IMR-90 (cell line): ENCODE results near the gene CD36. TPM values are rescaled to one million over a fixed set of nuclear protein-coding genes. Genes with fewer than 3 reads are reported as not detected.

Experiments
- ATAC-seq: fragments of 200-7000 bp; cut with Tn5 transposase; 2 replicates; pipeline ENCODE4 v1.9.1; 2020; ENCODE audit warnings: low read depth, mild to moderate bottlenecking, moderate library complexity
- BruUV-seq: library from RNA; stranded (reverse); fragments of 400-500 nt; replicated peaks from 2 replicates; lab custom pipeline; 2021; lab: Mats Ljungman, UMichigan
- CTCF ChIA-PET: fragments of 300-600 bp; formaldehyde crosslinking; extraction: SDS; loops from one replicate; lab custom pipeline; 2021; ENCODE audit warnings: antibody characterized with exemption; lab: Yijun Ruan, JAX
- POLR2A ChIA-PET: fragments of 300-600 bp; sonication (Branson Sonifier 250); formaldehyde crosslinking; loops from one replicate; lab custom pipeline; 2022; ENCODE audit warnings: antibody characterized with exemption; ENCODE audit not compliant: unreplicated experiment; lab: Charles Lee
- DNase-seq: peaks from one replicate; pipeline ENCODE4 v3.0.0; 2013
- H2AFZ ChIP-seq: replicated peaks from 2 replicates; pipeline ENCODE3; 2013; ENCODE audit warnings: low read length, mild to moderate bottlenecking; ENCODE audit not compliant: poor library complexity
- H2AK5ac ChIP-seq: 2 replicates; pipeline ENCODE4 v1.6.1; 2013; ENCODE audit warnings: low read depth, low read length, inconsistent platforms
- H2AK9ac ChIP-seq: replicated peaks from 2 replicates; pipeline ENCODE3; 2013; ENCODE audit warnings: mild to moderate bottlenecking, low read depth, low read length, moderate library complexity; ENCODE audit not compliant: poor library complexity
- H2BK120ac ChIP-seq: 2 replicates; pipeline ENCODE4 v1.6.1; 2013; ENCODE audit warnings: low read depth, low read length, inconsistent platforms
- H2BK15ac ChIP-seq: 3 replicates; pipeline ENCODE4 v1.6.1; 2013; ENCODE audit warnings: low read depth, low read length, inconsistent platforms
- H2BK20ac ChIP-seq: 2 replicates; pipeline ENCODE4 v1.6.1; 2013; ENCODE audit warnings: low read depth, mild to moderate bottlenecking, inconsistent platforms, low read length, moderate library complexity
- H2BK5ac ChIP-seq: 2 replicates; pipeline ENCODE4 v1.6.1; 2013; ENCODE audit warnings: mild to moderate bottlenecking, low read depth, low read length, inconsistent platforms; ENCODE audit not compliant: poor library complexity, severe bottlenecking
- H3K14ac ChIP-seq: replicated peaks from 2 replicates; pipeline ENCODE4 v1.6.1; 2013; ENCODE audit warnings: low read depth, low read length, inconsistent platforms
- H3K18ac ChIP-seq: 2 replicates; pipeline ENCODE4 v1.6.1; 2013; ENCODE audit warnings: low read depth, low read length, control low read depth
- H3K23ac ChIP-seq: 2 replicates; pipeline ENCODE4 v1.6.1; 2013; ENCODE audit warnings: low read depth, low read length, inconsistent platforms
- H3K27ac ChIP-seq: 2 replicates; pipeline ENCODE4 v1.5.1; 2013; ENCODE audit warnings: mild to moderate bottlenecking, control low read depth, low read length; ENCODE audit not compliant: insufficient read depth
- H3K27me3 ChIP-seq: 2 replicates; pipeline ENCODE4 v1.6.1; 2013; ENCODE audit warnings: low read length; ENCODE audit not compliant: control insufficient read depth, insufficient read depth
- H3K36me3 ChIP-seq: 2 replicates; pipeline ENCODE4 v1.6.1; 2013; ENCODE audit warnings: low read length, mixed read lengths; ENCODE audit not compliant: control insufficient read depth, insufficient read depth
- H3K4ac ChIP-seq: 2 replicates; pipeline ENCODE4 v1.6.1; 2013; ENCODE audit warnings: low read depth, low read length, inconsistent platforms
- H3K4me1 ChIP-seq: 2 replicates; pipeline ENCODE4 v1.6.1; 2013; ENCODE audit warnings: low read length, mixed read lengths; ENCODE audit not compliant: control insufficient read depth, insufficient read depth
- H3K4me2 ChIP-seq: 2 replicates; pipeline ENCODE4 v1.6.1; 2013; ENCODE audit warnings: low read depth, mild to moderate bottlenecking, control low read depth, low read length, moderate library complexity
- H3K4me3 ChIP-seq: 2 replicates; pipeline ENCODE4 v1.5.1; 2013; ENCODE audit warnings: low read depth, mild to moderate bottlenecking, control low read depth, low read length, moderate library complexity; ENCODE audit not compliant: insufficient read depth
- H3K56ac ChIP-seq: 2 replicates; pipeline ENCODE4 v1.6.1; 2013; ENCODE audit warnings: low read length, inconsistent platforms; ENCODE audit not compliant: insufficient read depth; ENCODE audit errors: extremely low read depth
- H3K79me1 ChIP-seq, 2 experiments: 2 replicates each; pipeline ENCODE4 v1.6.1; 2013; ENCODE audit warnings: low read length in 2 of 2, inconsistent platforms in 1 of 2, low read depth in 1 of 2
- H3K9ac ChIP-seq: 2 replicates; pipeline ENCODE4 v1.6.1; 2013; ENCODE audit warnings: low read depth, low read length, control low read depth
- H3K9me1 ChIP-seq: 2 replicates; pipeline ENCODE4 v1.6.1; 2013; ENCODE audit warnings: low read length, inconsistent platforms; ENCODE audit not compliant: insufficient read depth
- H3K9me3 ChIP-seq: 2 replicates; pipeline ENCODE4 v1.6.1; 2013; ENCODE audit warnings: low read length; ENCODE audit not compliant: control insufficient read depth, insufficient read depth
- H4K20me1 ChIP-seq: 2 replicates; pipeline ENCODE4 v1.6.1; 2013; ENCODE audit warnings: low read length, inconsistent platforms; ENCODE audit not compliant: insufficient read depth
- H4K5ac ChIP-seq: 2 replicates; pipeline ENCODE4 v1.6.1; 2013; ENCODE audit warnings: mild to moderate bottlenecking, low read depth, low read length, control low read depth
- H4K8ac ChIP-seq, 2 experiments: 2 replicates each; pipeline ENCODE4 v1.6.1; 2013; ENCODE audit warnings: low read depth in 2 of 2, low read length in 2 of 2, control low read depth in 1 of 2, inconsistent platforms in 1 of 2
- H4K91ac ChIP-seq: 2 replicates; pipeline ENCODE4 v1.6.1; 2013; ENCODE audit warnings: low read depth, low read length, inconsistent platforms; ENCODE audit not compliant: insufficient read depth
- CEBPB ChIP-seq: IDR thresholded peaks from 2 replicates; pipeline ENCODE4 v1.6.1; 2012; ENCODE audit warnings: low read depth, low read length, improper control_type of control experiment
- CHD1 ChIP-seq: IDR thresholded peaks from 2 replicates; pipeline ENCODE4 v1.6.1; 2012; ENCODE audit warnings: low read depth, low read length, improper control_type of control experiment
- FOS ChIP-seq: fragments of 150-350 bp; IDR thresholded peaks from 2 replicates; pipeline ENCODE4 v1.6.1; 2016; ENCODE audit warnings: low read depth, low read length
- MAFK ChIP-seq: IDR thresholded peaks from 2 replicates; pipeline ENCODE4 v1.6.1; 2012; ENCODE audit warnings: low read depth, low read length, improper control_type of control experiment
- MAZ ChIP-seq: IDR thresholded peaks from 2 replicates; pipeline ENCODE4 v1.6.1; 2012; ENCODE audit warnings: low read depth, mild to moderate bottlenecking, low read length, improper control_type of control experiment, moderate library complexity, borderline replicate concordance
- MXI1 ChIP-seq: IDR thresholded peaks from 2 replicates; pipeline ENCODE4 v1.6.1; 2012; ENCODE audit warnings: low read depth, mild to moderate bottlenecking, low read length, moderate library complexity, borderline replicate concordance
- NFE2L2 ChIP-seq: fragments of 150-350 bp; IDR thresholded peaks from 2 replicates; pipeline ENCODE4 v1.6.1; 2016; ENCODE audit warnings: low read depth, mild to moderate bottlenecking, low read length
- POLR2A ChIP-seq: IDR thresholded peaks from 2 replicates; pipeline ENCODE4 v1.6.1; 2012; ENCODE audit warnings: mild to moderate bottlenecking, low read depth, low read length
- SMC3 ChIP-seq: fragments of 150-350 bp; IDR thresholded peaks from 2 replicates; pipeline ENCODE4 v1.6.1; 2016; ENCODE audit warnings: low read depth, mild to moderate bottlenecking, antibody characterized with exemption, low read length, moderate library complexity
- dilution Hi-C: fragments of 300-500 bp; cut with HindIII; formaldehyde crosslinking; loops from one replicate; pipeline ENCODE4 v1.14.3; 2018; ENCODE audit warnings: low sequenced_read_pairs; ENCODE audit not compliant: unreplicated experiment
- in situ Hi-C: fragments of 300-500 bp; cut with MboI; formaldehyde crosslinking; loops from 3 replicates; pipeline ENCODE4 v1.14.3; 2019; ENCODE audit warnings: low sequenced_read_pairs, inconsistent platforms, mixed read lengths
- intact Hi-C: fragments of 100-400 bp; cut with micrococcal nuclease; formaldehyde crosslinking; loops from 2 replicates; pipeline ENCODE4 v1.10.0; 2022
- polyA plus RNA-seq, 3 experiments: library from polyadenylated mRNA; depleted of rRNA; stranded (reverse); fragments of >200 nt; gene quantifications; 2 replicates each; pipeline ENCODE4 v1.2.3, GENCODE V29; 2012; ENCODE audit warnings: low replicate concordance in 1 of 3
- total RNA-seq: library from RNA; depleted of rRNA; stranded (reverse); fragments of >200 nt; gene quantifications from 2 replicates; pipeline ENCODE4 v1.2.3, GENCODE V29; 2012
- TF ChIP-seq, protein P1 (sequence below): fragments of 150-350 bp; IDR thresholded peaks from 2 replicates; pipeline ENCODE4 v1.6.1; 2017; ENCODE audit warnings: mild to moderate bottlenecking, antibody characterized with exemption, low read length, low read depth
- TF ChIP-seq, protein P2 (sequence below): conservative IDR thresholded peaks from 2 replicates; pipeline ENCODE4 v1.5.1; 2012; ENCODE audit warnings: mild to moderate bottlenecking, low read depth, low read length, improper control_type of control experiment

CD36 gene
- total and polyA plus RNA-seq, 2 of the 4 experiments (the other 2 are of a cell fraction), result 0.19 to 0.54 TPM

GRCh38 chr7:80597875-80598274 lies 40.6 kb upstream of the CD36 start:
- Histone ChIP-seq H2BK120ac (no peak overlapping the region), H3K56ac (no peak overlapping the region), H2AFZ (no peak overlapping the region), H3K4ac (no peak overlapping the region), H2BK15ac (no peak overlapping the region), H4K20me1 (no peaks in the 10 kb centered on the region), H3K23ac (no peak overlapping the region), H2BK20ac (no peak overlapping the region), H4K91ac (no peak overlapping the region), H4K8ac (no peak overlapping the region), H3K18ac (no peak overlapping the region), H4K5ac (no peak overlapping the region), H3K27ac (no peak overlapping the region), H2AK9ac (no peak overlapping the region), H3K79me1 (no peaks in the 10 kb centered on the region), H3K9me3 (no peaks in the 10 kb centered on the region), H3K36me3 (no peaks in the 10 kb centered on the region), H2AK5ac (no peak overlapping the region), H3K4me1 (peaks cover 6% of the 10 kb centered on the region), H2BK5ac (no peak overlapping the region), H3K4me2 (no peak overlapping the region), H3K14ac (no peak overlapping the region), H3K9ac (no peak overlapping the region), H3K9me1 (no peaks in the 10 kb centered on the region), H3K27me3 (no peaks in the 10 kb centered on the region), H3K4me3 (no peak overlapping the region)
- intact Hi-C loops, result no loop called here
- in situ Hi-C loops, result no loop called here
- BruUV-seq, result no TSS peak
- TF ChIP-seq FOS, result no peak
- no peak for TF ChIP-seq MXI1
- TF ChIP-seq, protein P1, sequence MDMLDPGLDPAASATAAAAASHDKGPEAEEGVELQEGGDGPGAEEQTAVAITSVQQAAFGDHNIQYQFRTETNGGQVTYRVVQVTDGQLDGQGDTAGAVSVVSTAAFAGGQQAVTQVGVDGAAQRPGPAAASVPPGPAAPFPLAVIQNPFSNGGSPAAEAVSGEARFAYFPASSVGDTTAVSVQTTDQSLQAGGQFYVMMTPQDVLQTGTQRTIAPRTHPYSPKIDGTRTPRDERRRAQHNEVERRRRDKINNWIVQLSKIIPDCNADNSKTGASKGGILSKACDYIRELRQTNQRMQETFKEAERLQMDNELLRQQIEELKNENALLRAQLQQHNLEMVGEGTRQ, result no peak
- TF ChIP-seq CEBPB, result no peak
- no peak for TF ChIP-seq NFE2L2
- no peak for TF ChIP-seq POLR2A
- TF ChIP-seq CHD1, result no peak
- TF ChIP-seq SMC3, result no peak
- TF ChIP-seq MAZ, result no peak
- TF ChIP-seq, protein P2, sequence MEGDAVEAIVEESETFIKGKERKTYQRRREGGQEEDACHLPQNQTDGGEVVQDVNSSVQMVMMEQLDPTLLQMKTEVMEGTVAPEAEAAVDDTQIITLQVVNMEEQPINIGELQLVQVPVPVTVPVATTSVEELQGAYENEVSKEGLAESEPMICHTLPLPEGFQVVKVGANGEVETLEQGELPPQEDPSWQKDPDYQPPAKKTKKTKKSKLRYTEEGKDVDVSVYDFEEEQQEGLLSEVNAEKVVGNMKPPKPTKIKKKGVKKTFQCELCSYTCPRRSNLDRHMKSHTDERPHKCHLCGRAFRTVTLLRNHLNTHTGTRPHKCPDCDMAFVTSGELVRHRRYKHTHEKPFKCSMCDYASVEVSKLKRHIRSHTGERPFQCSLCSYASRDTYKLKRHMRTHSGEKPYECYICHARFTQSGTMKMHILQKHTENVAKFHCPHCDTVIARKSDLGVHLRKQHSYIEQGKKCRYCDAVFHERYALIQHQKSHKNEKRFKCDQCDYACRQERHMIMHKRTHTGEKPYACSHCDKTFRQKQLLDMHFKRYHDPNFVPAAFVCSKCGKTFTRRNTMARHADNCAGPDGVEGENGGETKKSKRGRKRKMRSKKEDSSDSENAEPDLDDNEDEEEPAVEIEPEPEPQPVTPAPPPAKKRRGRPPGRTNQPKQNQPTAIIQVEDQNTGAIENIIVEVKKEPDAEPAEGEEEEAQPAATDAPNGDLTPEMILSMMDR, result no peak
- no peak for TF ChIP-seq MAFK
- ChIA-PET POLR2A (no interaction called here), CTCF (no interaction called here)
- no peak for ATAC-seq
- dilution Hi-C loops, result no loop called here
- DNase-seq, result no peak
